DOHH2 (cell line): ENCODE measurements around the gene FOS.

ENCODE experiments used
- H3F3A ChIP-seq: fragments of 200-600 bp; sonication (generic), shearing (Covaris generic); 2 replicates; pipeline ENCODE4 v1.6.0; 2016; ENCODE audit warnings: antibody characterized with exemption, mild to moderate bottlenecking; ENCODE audit not compliant: control insufficient read depth, insufficient read depth
- H3K27ac ChIP-seq: fragments of 200-600 bp; sonication (generic); 2 replicates; pipeline ENCODE4 v1.5.1; 2014; ENCODE audit warnings: low read depth, mild to moderate bottlenecking, low read length, moderate library complexity
- H3K27me3 ChIP-seq: fragments of 200-600 bp; sonication (generic); 2 replicates; pipeline ENCODE4 v1.6.1; 2014; ENCODE audit warnings: mild to moderate bottlenecking, low read length, mixed read lengths; ENCODE audit not compliant: control insufficient read depth
- H3K36me3 ChIP-seq: fragments of 200-600 bp; sonication (generic); 2 replicates; pipeline ENCODE4 v1.6.1; 2014; ENCODE audit warnings: mild to moderate bottlenecking, low read length, moderate library complexity, mixed read lengths; ENCODE audit not compliant: control insufficient read depth
- H3K4me1 ChIP-seq: fragments of 200-600 bp; sonication (generic); 2 replicates; pipeline ENCODE4 v1.6.1; 2014; ENCODE audit warnings: mild to moderate bottlenecking, low read length, mixed read lengths; ENCODE audit not compliant: control insufficient read depth
- H3K4me2 ChIP-seq: fragments of 200-600 bp; sonication (generic); 2 replicates; pipeline ENCODE4 v1.6.0; 2014; ENCODE audit warnings: mild to moderate bottlenecking, low read length, moderate library complexity
- H3K4me3 ChIP-seq: fragments of 200-600 bp; sonication (generic); 2 replicates; pipeline ENCODE4 v1.5.1; 2014; ENCODE audit warnings: mild to moderate bottlenecking, low read length, mixed read lengths
- H3K79me2 ChIP-seq: fragments of 200-600 bp; sonication (generic); 2 replicates; pipeline ENCODE4 v1.6.1; 2014; ENCODE audit warnings: mild to moderate bottlenecking, low read length, mixed read lengths; ENCODE audit not compliant: control insufficient read depth
- H3K9me2 ChIP-seq: fragments of 200-600 bp; sonication (generic); replicated peaks from 2 replicates; pipeline ENCODE4 v1.6.1; 2014; ENCODE audit warnings: mild to moderate bottlenecking, low read length, mixed read lengths; ENCODE audit not compliant: control insufficient read depth
- H3K9me3 ChIP-seq: fragments of 200-600 bp; sonication (generic); 2 replicates; pipeline ENCODE4 v1.6.1; 2014; ENCODE audit warnings: antibody characterized with exemption, low read length, mixed read lengths; ENCODE audit not compliant: control insufficient read depth, insufficient read depth
- H4K20me1 ChIP-seq: fragments of 200-600 bp; sonication (generic); 2 replicates; pipeline ENCODE4 v1.6.0; 2014; ENCODE audit warnings: low read depth, mild to moderate bottlenecking, antibody characterized with exemption, low read length, moderate library complexity; ENCODE audit not compliant: control insufficient read depth, insufficient read depth
- CTCF ChIP-seq: fragments of 200-600 bp; sonication (generic); IDR thresholded peaks from one replicate; pipeline ENCODE4 v1.5.1; 2014; ENCODE audit warnings: antibody characterized with exemption, mild to moderate bottlenecking, low read depth, low read length; ENCODE audit not compliant: poor library complexity, severe bottlenecking
- EZH2phosphoT487 ChIP-seq: fragments of 200-600 bp; sonication (generic); IDR thresholded peaks from 2 replicates; pipeline ENCODE4 v1.6.1; 2017; ENCODE audit warnings: borderline replicate concordance, mild to moderate bottlenecking, antibody characterized with exemption, low read length, moderate library complexity, mixed read lengths

FOS gene

GRCh38 chr14:75313294-75313693 lies 34.7 kb downstream of the FOS start:
- Histone ChIP-seq H3K9me3 (no peaks in the 10 kb centered on the region), H3K27ac (no peak overlapping the region), H3K9me2 (no peaks in the 10 kb centered on the region), H3K27me3 (peaks cover 22% of the 10 kb centered on the region; the same call in 1 of the 2 replicates), H3K4me1 (peaks cover 6% of the 10 kb centered on the region), H3K79me2 (no peaks in the 10 kb centered on the region), H3F3A (no peaks in the 10 kb centered on the region), H4K20me1 (no peaks in the 10 kb centered on the region), H3K4me2 (no peak overlapping the region), H3K4me3 (no peak overlapping the region), H3K36me3 (no peaks in the 10 kb centered on the region)
- no peak for TF ChIP-seq CTCF
- no peak for TF ChIP-seq EZH2phosphoT487

GRCh38 chr14:75315144-75315543 lies 36.5 kb downstream of the FOS start:
- no peak overlapping the region for H3K4me2 ChIP-seq
- H4K20me1 ChIP-seq, result no peaks in the 10 kb centered on the region
- H3K9me3 ChIP-seq, result no peaks in the 10 kb centered on the region; the same call in 1 of the 2 replicates
- H3K79me2 ChIP-seq, result no peaks in the 10 kb centered on the region
- H3K4me1 ChIP-seq, result peaks cover 6% of the 10 kb centered on the region
- TF ChIP-seq EZH2phosphoT487 (no peak), CTCF (no peak)
- peaks cover 22% of the 10 kb centered on the region for H3K27me3 ChIP-seq
- H3K36me3 ChIP-seq, result no peaks in the 10 kb centered on the region
- no peaks in the 10 kb centered on the region for H3F3A ChIP-seq
- H3K4me3 ChIP-seq, result no peak overlapping the region
- H3K9me2 ChIP-seq, result no peaks in the 10 kb centered on the region
- H3K27ac ChIP-seq, result no peak overlapping the region

- Histone ChIP-seq H3K4me3 (no peak overlapping the region), H3K27me3 (peaks cover 14% of the 10 kb centered on the region)
These were observed 38.5 kb downstream of the FOS start for GRCh38 chr14:75317148-75317547.

More at GRCh38 chr14:75317148-75317547, 38.5 kb downstream of the FOS start:
- H3K79me2 ChIP-seq, result no peaks in the 10 kb centered on the region
- H3K9me2 ChIP-seq, result no peaks in the 10 kb centered on the region
- no peak overlapping the region for H3K27ac ChIP-seq
- H3K4me2 ChIP-seq, result no peak overlapping the region
- H3K9me3 ChIP-seq, result no peaks in the 10 kb centered on the region; the same call in 1 of the 2 replicates
- H4K20me1 ChIP-seq, result no peaks in the 10 kb centered on the region
- H3K36me3 ChIP-seq, result no peaks in the 10 kb centered on the region
- peaks cover 4% of the 10 kb centered on the region for H3K4me1 ChIP-seq
- TF ChIP-seq EZH2phosphoT487 (no peak), CTCF (no peak)
- H3F3A ChIP-seq, result no peaks in the 10 kb centered on the region
